Measurements from ENCODE around the gene SNW1. TPM values are rescaled to one million over a fixed set of nuclear protein-coding genes. Genes with fewer than 3 reads are reported as not detected.

SNW1 gene
- total and polyA plus RNA-seq, 4 donors = 17.3 to 33.8 (median 18.4) TPM

- TF ChIP-seq ZBTB33 (IDR thresholded peaks at IDR 0.05) = no peak
- TF ChIP-seq HNF4G (IDR thresholded peaks at IDR 0.05) = no peak
- TF ChIP-seq CTCF (IDR thresholded peaks at IDR 0.05; ENCODE audit: low read depth, low read length, missing input control) = no peak
- TF ChIP-seq FOXA1 (IDR thresholded peaks at IDR 0.05) = no peak
- no peak for TF ChIP-seq TAF1 (conservative IDR thresholded peaks at IDR 0.05)
- TF ChIP-seq EGR1 (IDR thresholded peaks at IDR 0.05; ENCODE audit: low read depth in 2 of 2) = no peak
- TF ChIP-seq YY1 (IDR thresholded peaks at IDR 0.05) = no peak
- TF ChIP-seq REST (IDR thresholded peaks at IDR 0.05) = no peak
- no peak for TF ChIP-seq HNF4A (conservative IDR thresholded peaks at IDR 0.05)
- no peak for TF ChIP-seq SP1 (IDR thresholded peaks at IDR 0.05)
- no peak for TF ChIP-seq JUND (IDR thresholded peaks at IDR 0.05)
- TF ChIP-seq RAD21 (IDR thresholded peaks at IDR 0.05) = no peak
- TF ChIP-seq GABPA (IDR thresholded peaks at IDR 0.05 in 1 of 2, conservative IDR thresholded peaks at IDR 0.05 in 1 of 2) = no peak
- no peak for TF ChIP-seq FOXA2 (IDR thresholded peaks at IDR 0.05)
- no peak for TF ChIP-seq MAX (IDR thresholded peaks at IDR 0.05)
- TF ChIP-seq NR2F2 (IDR thresholded peaks at IDR 0.05) = no peak
- no peak for TF ChIP-seq RXRA (IDR thresholded peaks at IDR 0.05)
- no peak for TF ChIP-seq ATF3 (IDR thresholded peaks at IDR 0.05)
- 71% methylated on average over 7 of the region's 7 CpGs for WGBS
- Histone ChIP-seq H3K27ac (ENCODE audit: low read depth in 1 of 2, low read length in 2 of 2) (no peak overlapping the region), H3K9ac (ENCODE audit: low read depth in 1 of 2, low read length in 2 of 2) (no peak overlapping the region), H3K9me3 (ENCODE audit: control insufficient read depth in 4 of 4, low read length in 3 of 4) (no peaks in the 10 kb centered on the region), H3K27me3 (ENCODE audit: control insufficient read depth in 4 of 4, insufficient read depth in 4 of 4, low read length in 3 of 4) (no peaks in the 10 kb centered on the region), H3K4me3 (ENCODE audit: low read depth in 1 of 3, low read length in 3 of 3) (no peak overlapping the region), H3K36me3 (ENCODE audit: control insufficient read depth in 4 of 4, insufficient read depth in 3 of 4, low read depth in 1 of 4, low read length in 3 of 4) (peaks cover 12 to 47% (median 44%) of the 10 kb centered on the region in 4 donors), H3K4me1 (ENCODE audit: control insufficient read depth in 4 of 4, insufficient read depth in 4 of 4, low read length in 3 of 4) (peaks cover 0 to 2% (median 0%) of the 10 kb centered on the region in 4 donors)
- DNase-seq (ENCODE audit: low spot score) = no peak
Observed at GRCh38 chr14:77738559-77739250, 22.3 kb downstream of the SNW1 start.
